ENCODE results near the gene GIPR. TPM values are rescaled to one million over a fixed set of nuclear protein-coding genes. Genes with fewer than 3 reads are reported as not detected.
"Not testable (repeated sequence)": the region's sequence is repeated elsewhere in the genome, so short reads cannot be mapped to it uniquely, and the experiment has no call there.

Gene GIPR
- total RNA-seq, 2 donors from 2014 or later, result 29.0 to 74.0 TPM

- no peaks in the 10 kb centered on the region for H3K36me3 Mint-ChIP-seq
Measured at GRCh38 chr19:45660636-45661035, 7.4 kb upstream of the GIPR start.

DNA sequence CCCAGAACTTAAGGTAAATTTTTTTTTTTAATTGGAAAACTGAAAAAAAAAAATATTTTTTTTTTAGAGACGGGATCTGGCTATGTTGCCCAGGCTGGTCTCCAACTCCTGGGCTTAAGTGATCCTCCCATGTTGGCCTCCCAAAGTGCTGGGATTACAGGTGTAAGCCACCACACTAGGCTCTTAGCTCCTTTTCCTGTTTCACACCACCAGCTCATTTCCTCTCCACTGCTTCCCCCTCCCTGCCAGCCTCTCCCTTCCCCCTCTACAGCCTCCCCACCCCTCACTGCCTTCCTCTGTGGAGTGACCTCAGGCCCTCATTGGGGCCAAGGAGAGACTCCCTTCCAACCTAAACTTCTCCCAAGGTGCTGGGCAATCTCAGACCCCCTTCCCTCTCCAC, 4.2 kb upstream of the GIPR start:
- ATAC-seq (no peak), DNase-seq (ENCODE audit: low spot score) (no peak)
- Mint-ChIP-seq H3K4me3 (no peak overlapping the region), H3K4me1 (ENCODE audit: low read depth in 2 of 2) (peaks cover 22 to 23% of the 10 kb centered on the region in 2 donors), H3K36me3 (no peaks in the 10 kb centered on the region), H3K27me3 (peaks cover 6 to 8% of the 10 kb centered on the region in 2 donors), H3K9me3 (no peaks in the 10 kb centered on the region), H3K27ac (no peak overlapping the region)

More at GRCh38 chr19:45660636-45661035, 7.4 kb upstream of the GIPR start:
- DNase-seq (ENCODE audit: low spot score), result no peak
- Mint-ChIP-seq H3K9me3 (no peaks in the 10 kb centered on the region), H3K4me1 (ENCODE audit: low read depth in 2 of 2) (peaks cover 7 to 12% of the 10 kb centered on the region in 2 donors), H3K27ac (peak overlapping the region in 1 of 2 donors; percentile 40), H3K4me3 (no peak overlapping the region), H3K27me3 (peaks cover 6 to 8% of the 10 kb centered on the region in 2 donors)
- ATAC-seq, result no peak

GRCh38 chr19:45664575-45664974, 3.4 kb upstream of the GIPR start:
- H3K27ac Mint-ChIP-seq, result no peak overlapping the region
- H3K4me1 Mint-ChIP-seq (ENCODE audit: low read depth in 2 of 2), result peaks cover 22 to 29% of the 10 kb centered on the region in 2 donors
- no peak for ATAC-seq
- DNase-seq (ENCODE audit: low spot score), result no peak
- peaks cover 3 to 8% of the 10 kb centered on the region in 2 donors for H3K27me3 Mint-ChIP-seq
- no peaks in the 10 kb centered on the region for H3K36me3 Mint-ChIP-seq
- no peaks in the 10 kb centered on the region for H3K9me3 Mint-ChIP-seq
- no peak overlapping the region for H3K4me3 Mint-ChIP-seq

GRCh38 chr19:45668342-45668871, 386 bp downstream of the GIPR start:
- peak; percentile 20 to 24 for ATAC-seq
- peaks cover 4% of the 10 kb centered on the region for H3K36me3 Mint-ChIP-seq
- DNase-seq (ENCODE audit: low spot score), result peak; percentile 85
- H3K4me3 Mint-ChIP-seq, result peak overlapping the region; percentile 94
- no peaks in the 10 kb centered on the region for H3K9me3 Mint-ChIP-seq
- peaks cover 42 to 48% of the 10 kb centered on the region in 2 donors for H3K4me1 Mint-ChIP-seq (ENCODE audit: low read depth in 2 of 2)
- H3K27me3 Mint-ChIP-seq, result no peaks in the 10 kb centered on the region
- H3K27ac Mint-ChIP-seq, result peak overlapping the region; percentile 78 to 88

DNA sequence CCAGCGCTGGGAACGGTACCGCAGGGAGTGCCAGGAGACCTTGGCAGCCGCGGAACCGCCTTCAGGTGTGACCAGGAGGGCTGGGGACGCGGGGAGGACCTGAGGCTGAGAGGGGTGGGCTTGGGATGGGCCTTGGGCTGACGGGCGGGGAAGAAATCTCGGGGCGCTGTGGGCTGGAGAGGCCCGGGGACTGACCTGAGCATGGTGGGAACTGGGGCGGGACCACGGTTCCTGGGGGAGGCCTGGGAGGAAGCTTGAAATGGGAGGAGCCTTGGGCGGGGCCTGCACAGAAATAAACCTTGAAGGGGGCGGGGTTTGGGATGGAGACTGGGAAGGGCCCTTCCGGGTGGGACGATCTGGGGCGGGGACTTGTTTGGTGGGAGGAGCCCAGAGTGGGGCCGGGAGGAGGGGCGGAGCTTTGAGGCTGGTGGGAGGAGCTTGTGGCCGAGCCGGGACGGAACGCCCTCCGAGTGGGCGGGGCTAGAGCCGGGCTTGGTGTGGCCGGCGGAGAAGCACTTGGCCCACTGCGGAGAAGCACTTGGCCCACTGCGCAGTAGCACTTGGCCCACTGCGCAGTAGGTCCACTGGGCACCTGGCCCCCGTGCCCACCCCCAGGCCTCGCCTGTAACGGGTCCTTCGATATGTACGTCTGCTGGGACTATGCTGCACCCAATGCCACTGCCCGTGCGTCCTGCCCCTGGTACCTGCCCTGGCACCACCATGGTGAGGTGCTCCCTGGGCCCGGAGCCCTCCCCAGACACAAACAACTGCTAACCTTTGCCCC, 2.8 kb downstream of the GIPR start:
- ATAC-seq (peak; percentile 46 to 75), DNase-seq (ENCODE audit: low spot score) (peak; percentile 89)
- Mint-ChIP-seq H3K4me1 (ENCODE audit: low read depth in 2 of 2) (peaks cover 35 to 37% of the 10 kb centered on the region in 2 donors), H3K9me3 (no peaks in the 10 kb centered on the region), H3K36me3 (peaks cover 4% of the 10 kb centered on the region), H3K27me3 (no peaks in the 10 kb centered on the region), H3K27ac (peak overlapping the region; percentile 7 to 89), H3K4me3 (peak overlapping the region; percentile 94)

- H3K4me1 Mint-ChIP-seq (ENCODE audit: low read depth in 2 of 2), result peaks cover 24 to 28% of the 10 kb centered on the region in 2 donors
- H3K36me3 Mint-ChIP-seq, result peaks cover 4% of the 10 kb centered on the region
- ATAC-seq (no peak), DNase-seq (ENCODE audit: low spot score) (no peak)
- H3K27me3 Mint-ChIP-seq, result no peaks in the 10 kb centered on the region
- no peaks in the 10 kb centered on the region for H3K9me3 Mint-ChIP-seq
- no peak overlapping the region for H3K4me3 Mint-ChIP-seq
- H3K27ac Mint-ChIP-seq, result no peak overlapping the region
Measured at GRCh38 chr19:45674946-45675345, 6.9 kb downstream of the GIPR start.

DNA sequence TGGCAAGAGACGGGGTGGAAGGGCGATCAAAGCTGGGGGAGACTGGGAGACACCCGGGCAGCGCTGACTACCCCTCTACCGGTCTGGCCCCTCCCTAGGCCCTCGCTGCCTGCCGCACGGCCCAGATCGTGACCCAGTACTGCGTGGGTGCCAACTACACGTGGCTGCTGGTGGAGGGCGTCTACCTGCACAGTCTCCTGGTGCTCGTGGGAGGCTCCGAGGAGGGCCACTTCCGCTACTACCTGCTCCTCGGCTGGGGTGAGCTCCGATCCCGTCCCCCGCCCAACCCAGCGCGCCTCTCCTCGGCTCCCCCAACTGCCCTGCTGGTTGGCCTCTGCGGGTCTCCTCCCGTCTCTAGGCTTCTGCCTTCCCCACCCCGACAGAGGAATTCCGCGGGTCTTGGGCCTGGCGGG, 8.8 kb downstream of the GIPR start:
- peaks cover 4% of the 10 kb centered on the region for H3K36me3 Mint-ChIP-seq
- H3K9me3 Mint-ChIP-seq, result no peaks in the 10 kb centered on the region
- no peak overlapping the region for H3K27ac Mint-ChIP-seq
- ATAC-seq, result peak; percentile 17 to 28
- peak overlapping the region; percentile 71 for H3K4me3 Mint-ChIP-seq
- no peak for DNase-seq (ENCODE audit: low spot score)
- peaks cover 18% of the 10 kb centered on the region in 2 donors for H3K4me1 Mint-ChIP-seq (ENCODE audit: low read depth in 2 of 2)
- no peaks in the 10 kb centered on the region for H3K27me3 Mint-ChIP-seq

- peak; percentile 67 for DNase-seq (ENCODE audit: low spot score)
- H3K9me3 Mint-ChIP-seq, result no peaks in the 10 kb centered on the region
- peak overlapping the region in 1 of 2 donors; percentile 60 for H3K27ac Mint-ChIP-seq
- peaks cover 20 to 21% of the 10 kb centered on the region in 2 donors for H3K4me1 Mint-ChIP-seq (ENCODE audit: low read depth in 2 of 2)
- peaks cover 4% of the 10 kb centered on the region for H3K36me3 Mint-ChIP-seq
- H3K4me3 Mint-ChIP-seq, result peak overlapping the region; percentile 78
- ATAC-seq, result peak; percentile 63 to 69
- H3K27me3 Mint-ChIP-seq, result no peaks in the 10 kb centered on the region
Measured at GRCh38 chr19:45677351-45678230, 9.6 kb downstream of the GIPR start.

DNA sequence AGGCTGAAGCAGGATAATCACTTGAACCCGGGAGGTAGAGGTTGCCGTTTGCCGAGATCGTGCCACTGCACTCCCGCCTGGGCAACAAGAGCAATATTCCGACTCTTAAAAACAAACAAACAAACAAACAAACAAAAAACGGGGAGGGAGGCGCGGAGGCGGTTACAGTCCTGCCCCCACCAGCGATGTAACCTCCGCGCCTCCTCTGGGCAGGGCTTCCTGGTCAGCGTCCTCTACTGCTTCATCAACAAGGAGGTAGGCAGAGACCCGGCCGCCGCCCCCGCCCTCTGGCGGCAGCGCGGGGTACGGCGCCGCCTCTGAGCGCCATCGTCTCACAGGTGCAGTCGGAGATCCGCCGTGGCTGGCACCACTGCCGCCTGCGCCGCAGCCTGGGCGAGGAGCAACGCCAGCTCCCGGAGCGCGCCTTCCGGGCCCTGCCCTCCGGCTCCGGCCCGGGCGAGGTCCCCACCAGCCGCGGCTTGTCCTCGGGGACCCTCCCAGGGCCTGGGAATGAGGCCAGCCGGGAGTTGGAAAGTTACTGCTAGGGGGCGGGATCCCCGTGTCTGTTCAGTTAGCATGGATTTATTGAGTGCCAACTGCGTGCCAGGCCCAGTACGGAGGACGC, 13.5 kb downstream of the GIPR start:
- ATAC-seq (peak; percentile 95 to 96), DNase-seq (ENCODE audit: low spot score) (peak; percentile 89)
- Mint-ChIP-seq H3K4me3 (peak overlapping the region; percentile 63), H3K9me3 (no peaks in the 10 kb centered on the region), H3K4me1 (ENCODE audit: low read depth in 2 of 2) (peaks cover 17 to 18% of the 10 kb centered on the region in 2 donors), H3K27me3 (no peaks in the 10 kb centered on the region), H3K27ac (peak overlapping the region; percentile 26 to 82), H3K36me3 (no peaks in the 10 kb centered on the region)

- DNase-seq (ENCODE audit: low spot score) (no peak), ATAC-seq (no peak)
- H3K27ac Mint-ChIP-seq, result peak overlapping the region; percentile 26 to 82
- no peaks in the 10 kb centered on the region for H3K27me3 Mint-ChIP-seq
- no peaks in the 10 kb centered on the region for H3K36me3 Mint-ChIP-seq
- H3K4me3 Mint-ChIP-seq, result no peak overlapping the region
- peaks cover 14 to 18% of the 10 kb centered on the region in 2 donors for H3K4me1 Mint-ChIP-seq (ENCODE audit: low read depth in 2 of 2)
- H3K9me3 Mint-ChIP-seq, result no peaks in the 10 kb centered on the region
Measured at GRCh38 chr19:45682117-45682516, 14.1 kb downstream of the GIPR start.

DNA sequence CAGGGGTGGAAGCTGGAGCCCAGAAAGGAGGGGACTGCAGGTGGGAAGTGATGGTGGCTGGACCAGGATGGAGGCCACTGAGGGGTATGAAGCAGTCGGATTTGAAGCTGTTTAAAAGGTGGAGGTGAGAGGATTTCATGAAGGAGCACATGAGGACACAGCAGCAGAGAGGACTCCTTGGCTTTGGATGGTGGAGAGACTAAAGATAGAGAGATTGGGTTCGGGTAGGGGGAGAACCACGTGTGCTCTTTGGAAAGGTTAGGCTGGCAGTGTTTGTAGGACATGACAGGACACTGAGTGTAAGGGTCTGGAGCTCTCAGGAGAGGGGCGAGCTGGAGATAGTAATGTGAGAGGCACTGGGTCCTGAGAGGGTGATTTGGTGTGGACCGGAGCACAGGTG, 14.9 kb downstream of the GIPR start:
- ATAC-seq (no peak), DNase-seq (ENCODE audit: low spot score) (no peak)
- peaks cover 9 to 14% of the 10 kb centered on the region in 2 donors for H3K4me1 Mint-ChIP-seq (ENCODE audit: low read depth in 2 of 2)
- no peaks in the 10 kb centered on the region for H3K36me3 Mint-ChIP-seq
- H3K27ac Mint-ChIP-seq, result peak overlapping the region in 1 of 2 donors; percentile 3
- no peaks in the 10 kb centered on the region for H3K27me3 Mint-ChIP-seq
- H3K4me3 Mint-ChIP-seq, result no peak overlapping the region
- H3K9me3 Mint-ChIP-seq, result no peaks in the 10 kb centered on the region

- peaks cover 13 to 14% of the 10 kb centered on the region in 2 donors for H3K4me1 Mint-ChIP-seq (ENCODE audit: low read depth in 2 of 2)
- not testable (repeated sequence) for ATAC-seq; H3K9me3 Mint-ChIP-seq; H3K27me3 Mint-ChIP-seq; H3K4me3 Mint-ChIP-seq; H3K36me3 Mint-ChIP-seq; H3K27ac Mint-ChIP-seq; DNase-seq (ENCODE audit: low spot score)
Measured at GRCh38 chr19:45685045-45685444, 17.0 kb downstream of the GIPR start.

DNA sequence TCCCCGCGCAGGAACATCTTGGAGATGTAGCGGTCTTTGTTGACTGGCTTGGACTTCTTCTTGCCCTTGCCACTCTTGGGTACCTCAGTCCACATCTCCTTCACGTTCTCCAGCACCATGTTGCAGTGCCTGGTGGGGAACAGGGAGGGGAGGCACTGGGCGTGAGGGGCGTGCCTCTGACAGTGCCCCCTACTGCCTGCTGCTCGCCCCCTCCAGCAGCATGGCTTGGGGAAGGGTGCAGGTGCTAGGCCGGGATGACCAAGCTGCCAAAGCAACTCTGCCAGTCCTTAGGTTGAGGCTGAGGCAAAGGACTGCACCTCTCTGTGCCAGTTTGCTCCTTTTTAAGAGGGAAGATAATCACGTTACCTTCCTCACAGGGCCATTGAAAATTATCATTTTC, 19.6 kb downstream of the GIPR start:
- Mint-ChIP-seq H3K4me3 (no peak overlapping the region), H3K27ac (no peak overlapping the region), H3K27me3 (no peaks in the 10 kb centered on the region), H3K9me3 (no peaks in the 10 kb centered on the region), H3K4me1 (ENCODE audit: low read depth in 2 of 2) (peaks cover 13 to 14% of the 10 kb centered on the region in 2 donors), H3K36me3 (peaks cover 12% of the 10 kb centered on the region)
- DNase-seq (ENCODE audit: low spot score) (no peak), ATAC-seq (no peak)
